GM23338 (cell line): Measurements from ENCODE around the gene PAPPA. TPM values are rescaled to one million over a fixed set of nuclear protein-coding genes. Genes with fewer than 3 reads are reported as not detected.

Experiments
- ATAC-seq: fragments of 200-7000 bp; cut with Tn5 transposase; 3 replicates; pipeline ENCODE4 v1.9.1; 2020
- DNase-seq: peaks from one replicate; pipeline ENCODE4 v3.0.0-alpha.2; 2015; ENCODE audit warnings: low spot score
- H2AFZ ChIP-seq: fragments of 200-600 bp; sonication (generic); 2 replicates; pipeline ENCODE4 v1.8.0; 2016; ENCODE audit warnings: antibody characterized with exemption, mild to moderate bottlenecking, moderate library complexity
- H3F3A ChIP-seq: fragments of 200-600 bp; sonication (generic); replicated peaks from 2 replicates; pipeline ENCODE4 v1.8.0; 2017; ENCODE audit warnings: antibody characterized with exemption, mixed run types, low read depth
- H3K27ac ChIP-seq: fragments of 200-600 bp; sonication (generic); 2 replicates; pipeline ENCODE4 v1.6.1; 2016; ENCODE audit warnings: low read depth
- H3K27me3 ChIP-seq: fragments of 200-600 bp; sonication (generic); 2 replicates; pipeline ENCODE4 v1.8.0; 2016; ENCODE audit warnings: mild to moderate bottlenecking, mixed run types, moderate library complexity; ENCODE audit not compliant: insufficient read depth
- H3K36me3 ChIP-seq: fragments of 200-600 bp; sonication (generic); 2 replicates; pipeline ENCODE4 v1.8.0; 2016; ENCODE audit warnings: mild to moderate bottlenecking; ENCODE audit not compliant: insufficient read depth
- H3K4me1 ChIP-seq: fragments of 200-600 bp; sonication (generic); 2 replicates; pipeline ENCODE4 v1.8.0; 2016; ENCODE audit warnings: mild to moderate bottlenecking, moderate library complexity; ENCODE audit not compliant: insufficient read depth
- H3K4me2 ChIP-seq: fragments of 200-600 bp; sonication (generic); 2 replicates; pipeline ENCODE4 v1.7.1; 2017; ENCODE audit warnings: mixed run types
- H3K4me3 ChIP-seq: fragments of 200-600 bp; sonication (generic); 2 replicates; pipeline ENCODE4 v1.6.1; 2016; ENCODE audit warnings: mixed run types
- H3K79me2 ChIP-seq: fragments of 200-600 bp; sonication (generic); replicated peaks from 2 replicates; pipeline ENCODE4 v1.8.0; 2017; ENCODE audit warnings: mild to moderate bottlenecking; ENCODE audit not compliant: insufficient read depth
- H3K9me2 ChIP-seq: fragments of 200-600 bp; sonication (generic); 2 replicates; pipeline ENCODE4 v1.8.0; 2017; ENCODE audit not compliant: insufficient read depth
- H4K20me1 ChIP-seq: fragments of 200-600 bp; sonication (generic); replicated peaks from 2 replicates; pipeline ENCODE4 v1.8.0; 2017; ENCODE audit warnings: mild to moderate bottlenecking; ENCODE audit not compliant: insufficient read depth
- H3K27ac Mint-ChIP-seq: 2 replicates; pipeline ENCODE4 v1.8.0; 2020; ENCODE audit warnings: inconsistent platforms, mild to moderate bottlenecking, moderate library complexity, mixed read lengths
- H3K27me3 Mint-ChIP-seq: 3 replicates; pipeline ENCODE4 v1.8.0; 2022; ENCODE audit warnings: low read depth, mild to moderate bottlenecking, moderate library complexity, mixed read lengths, inconsistent platforms; ENCODE audit not compliant: insufficient read depth, poor library complexity
- H3K36me3 Mint-ChIP-seq: 3 replicates; pipeline ENCODE4 v1.8.0; 2021; ENCODE audit warnings: low read depth, mild to moderate bottlenecking, inconsistent platforms, moderate library complexity, mixed read lengths
- H3K4me1 Mint-ChIP-seq: 3 replicates; pipeline ENCODE4 v1.8.0; 2020; ENCODE audit warnings: mild to moderate bottlenecking, inconsistent platforms, mixed read lengths
- H3K4me3 Mint-ChIP-seq: 3 replicates; pipeline ENCODE4 v1.8.0; 2021; ENCODE audit warnings: moderate library complexity, mild to moderate bottlenecking, inconsistent platforms, mixed read lengths
- H3K9me3 Mint-ChIP-seq: 3 replicates; pipeline ENCODE4 v1.8.0; 2020; ENCODE audit warnings: moderate library complexity, mild to moderate bottlenecking, inconsistent platforms, mixed read lengths
- CREB1 ChIP-seq: fragments of 250-450 bp; sonication (Bioruptor Pico); IDR thresholded peaks from 2 replicates; pipeline ENCODE4 v1.5.0; 2020; ENCODE audit warnings: low read depth, mild to moderate bottlenecking, moderate library complexity
- EZH2 ChIP-seq: fragments of 200-600 bp; sonication (generic); IDR thresholded peaks from one replicate; pipeline ENCODE4 v1.8.0; 2017; ENCODE audit warnings: antibody characterized with exemption, mild to moderate bottlenecking, low read depth; ENCODE audit not compliant: unreplicated experiment
- JUNB ChIP-seq: IDR thresholded peaks from one replicate; pipeline ENCODE4 v1.6.1; 2016; ENCODE audit warnings: antibody characterized with exemption; ENCODE audit not compliant: unreplicated experiment
- NANOG ChIP-seq: IDR thresholded peaks from 2 replicates; pipeline ENCODE4 v1.6.1; 2016; ENCODE audit warnings: antibody characterized with exemption, borderline replicate concordance
- ZNF331 ChIP-seq: fragments of 250-450 bp; sonication (Bioruptor Pico); IDR thresholded peaks from 2 replicates; pipeline ENCODE4 v1.5.0; 2020; ENCODE audit warnings: low read depth, mild to moderate bottlenecking, moderate library complexity
- polyA plus RNA-seq: library from polyadenylated mRNA; unstranded; fragments of >200 nt; fragmentation: Nextera tagmentation; extraction: Ambion mirVana; gene quantifications from 2 replicates; pipeline ENCODE4 v1.2.1, GENCODE V29; 2016
- total RNA-seq: library from RNA; depleted of rRNA; stranded (reverse); fragments of >200 nt; shearing (Covaris generic); gene quantifications from 2 replicates; pipeline ENCODE4 v1.2.3, GENCODE V29; 2014
- TF ChIP-seq, protein P1 (sequence below): IDR thresholded peaks from 2 replicates; pipeline ENCODE4 v1.6.1; 2016; ENCODE audit warnings: antibody characterized with exemption
- TF ChIP-seq, protein P2 (sequence below): fragments of 250-450 bp; sonication (Bioruptor Pico); IDR thresholded peaks from 2 replicates; pipeline ENCODE4 v1.5.0; 2020; ENCODE audit warnings: mild to moderate bottlenecking, moderate library complexity
- TF ChIP-seq, protein P3 (sequence below), 2 experiments: fragments of 200-600 bp in 1 of 2; sonication (generic) in 1 of 2; conservative IDR thresholded peaks; 2 replicates each; pipeline versions ENCODE4 v1.5.1 to v1.6.1; 2016 to 2017; ENCODE audit warnings: antibody characterized with exemption in 2 of 2, low read depth in 2 of 2, mild to moderate bottlenecking in 2 of 2, moderate library complexity in 1 of 2

Gene PAPPA
- total and polyA plus RNA-seq, 2 experiments from 2014 or later = 0.38 to 0.66 TPM

DNA sequence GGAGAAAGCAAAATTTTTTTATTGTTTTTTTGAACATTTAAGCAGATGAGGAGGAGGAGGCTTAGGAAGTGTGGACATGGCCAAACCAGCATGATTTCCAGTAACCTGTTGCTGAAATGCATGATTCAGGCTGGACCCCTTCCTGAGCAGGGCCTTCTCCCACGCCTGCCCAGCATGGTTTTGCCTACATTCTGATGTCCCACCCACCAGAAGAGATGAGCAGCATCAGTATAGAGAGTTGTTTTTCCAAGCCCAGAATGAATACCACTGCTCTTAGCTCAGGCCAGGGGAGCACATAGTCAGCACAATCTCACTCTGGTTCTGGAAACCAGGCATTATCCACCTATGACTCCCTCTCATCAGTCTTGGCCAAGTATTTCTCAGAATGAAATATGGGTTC, 90.1 kb downstream of the PAPPA start:
- no peaks in the 10 kb centered on the region for H3K4me1 Mint-ChIP-seq
- H3K9me3 Mint-ChIP-seq = no peaks in the 10 kb centered on the region
- no peaks in the 10 kb centered on the region for H3K36me3 Mint-ChIP-seq
- TF ChIP-seq, protein P1, sequence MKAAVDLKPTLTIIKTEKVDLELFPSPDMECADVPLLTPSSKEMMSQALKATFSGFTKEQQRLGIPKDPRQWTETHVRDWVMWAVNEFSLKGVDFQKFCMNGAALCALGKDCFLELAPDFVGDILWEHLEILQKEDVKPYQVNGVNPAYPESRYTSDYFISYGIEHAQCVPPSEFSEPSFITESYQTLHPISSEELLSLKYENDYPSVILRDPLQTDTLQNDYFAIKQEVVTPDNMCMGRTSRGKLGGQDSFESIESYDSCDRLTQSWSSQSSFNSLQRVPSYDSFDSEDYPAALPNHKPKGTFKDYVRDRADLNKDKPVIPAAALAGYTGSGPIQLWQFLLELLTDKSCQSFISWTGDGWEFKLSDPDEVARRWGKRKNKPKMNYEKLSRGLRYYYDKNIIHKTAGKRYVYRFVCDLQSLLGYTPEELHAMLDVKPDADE = no peak
- TF ChIP-seq JUNB = no peak
- TF ChIP-seq EZH2 = no peak
- TF ChIP-seq, protein P2, sequence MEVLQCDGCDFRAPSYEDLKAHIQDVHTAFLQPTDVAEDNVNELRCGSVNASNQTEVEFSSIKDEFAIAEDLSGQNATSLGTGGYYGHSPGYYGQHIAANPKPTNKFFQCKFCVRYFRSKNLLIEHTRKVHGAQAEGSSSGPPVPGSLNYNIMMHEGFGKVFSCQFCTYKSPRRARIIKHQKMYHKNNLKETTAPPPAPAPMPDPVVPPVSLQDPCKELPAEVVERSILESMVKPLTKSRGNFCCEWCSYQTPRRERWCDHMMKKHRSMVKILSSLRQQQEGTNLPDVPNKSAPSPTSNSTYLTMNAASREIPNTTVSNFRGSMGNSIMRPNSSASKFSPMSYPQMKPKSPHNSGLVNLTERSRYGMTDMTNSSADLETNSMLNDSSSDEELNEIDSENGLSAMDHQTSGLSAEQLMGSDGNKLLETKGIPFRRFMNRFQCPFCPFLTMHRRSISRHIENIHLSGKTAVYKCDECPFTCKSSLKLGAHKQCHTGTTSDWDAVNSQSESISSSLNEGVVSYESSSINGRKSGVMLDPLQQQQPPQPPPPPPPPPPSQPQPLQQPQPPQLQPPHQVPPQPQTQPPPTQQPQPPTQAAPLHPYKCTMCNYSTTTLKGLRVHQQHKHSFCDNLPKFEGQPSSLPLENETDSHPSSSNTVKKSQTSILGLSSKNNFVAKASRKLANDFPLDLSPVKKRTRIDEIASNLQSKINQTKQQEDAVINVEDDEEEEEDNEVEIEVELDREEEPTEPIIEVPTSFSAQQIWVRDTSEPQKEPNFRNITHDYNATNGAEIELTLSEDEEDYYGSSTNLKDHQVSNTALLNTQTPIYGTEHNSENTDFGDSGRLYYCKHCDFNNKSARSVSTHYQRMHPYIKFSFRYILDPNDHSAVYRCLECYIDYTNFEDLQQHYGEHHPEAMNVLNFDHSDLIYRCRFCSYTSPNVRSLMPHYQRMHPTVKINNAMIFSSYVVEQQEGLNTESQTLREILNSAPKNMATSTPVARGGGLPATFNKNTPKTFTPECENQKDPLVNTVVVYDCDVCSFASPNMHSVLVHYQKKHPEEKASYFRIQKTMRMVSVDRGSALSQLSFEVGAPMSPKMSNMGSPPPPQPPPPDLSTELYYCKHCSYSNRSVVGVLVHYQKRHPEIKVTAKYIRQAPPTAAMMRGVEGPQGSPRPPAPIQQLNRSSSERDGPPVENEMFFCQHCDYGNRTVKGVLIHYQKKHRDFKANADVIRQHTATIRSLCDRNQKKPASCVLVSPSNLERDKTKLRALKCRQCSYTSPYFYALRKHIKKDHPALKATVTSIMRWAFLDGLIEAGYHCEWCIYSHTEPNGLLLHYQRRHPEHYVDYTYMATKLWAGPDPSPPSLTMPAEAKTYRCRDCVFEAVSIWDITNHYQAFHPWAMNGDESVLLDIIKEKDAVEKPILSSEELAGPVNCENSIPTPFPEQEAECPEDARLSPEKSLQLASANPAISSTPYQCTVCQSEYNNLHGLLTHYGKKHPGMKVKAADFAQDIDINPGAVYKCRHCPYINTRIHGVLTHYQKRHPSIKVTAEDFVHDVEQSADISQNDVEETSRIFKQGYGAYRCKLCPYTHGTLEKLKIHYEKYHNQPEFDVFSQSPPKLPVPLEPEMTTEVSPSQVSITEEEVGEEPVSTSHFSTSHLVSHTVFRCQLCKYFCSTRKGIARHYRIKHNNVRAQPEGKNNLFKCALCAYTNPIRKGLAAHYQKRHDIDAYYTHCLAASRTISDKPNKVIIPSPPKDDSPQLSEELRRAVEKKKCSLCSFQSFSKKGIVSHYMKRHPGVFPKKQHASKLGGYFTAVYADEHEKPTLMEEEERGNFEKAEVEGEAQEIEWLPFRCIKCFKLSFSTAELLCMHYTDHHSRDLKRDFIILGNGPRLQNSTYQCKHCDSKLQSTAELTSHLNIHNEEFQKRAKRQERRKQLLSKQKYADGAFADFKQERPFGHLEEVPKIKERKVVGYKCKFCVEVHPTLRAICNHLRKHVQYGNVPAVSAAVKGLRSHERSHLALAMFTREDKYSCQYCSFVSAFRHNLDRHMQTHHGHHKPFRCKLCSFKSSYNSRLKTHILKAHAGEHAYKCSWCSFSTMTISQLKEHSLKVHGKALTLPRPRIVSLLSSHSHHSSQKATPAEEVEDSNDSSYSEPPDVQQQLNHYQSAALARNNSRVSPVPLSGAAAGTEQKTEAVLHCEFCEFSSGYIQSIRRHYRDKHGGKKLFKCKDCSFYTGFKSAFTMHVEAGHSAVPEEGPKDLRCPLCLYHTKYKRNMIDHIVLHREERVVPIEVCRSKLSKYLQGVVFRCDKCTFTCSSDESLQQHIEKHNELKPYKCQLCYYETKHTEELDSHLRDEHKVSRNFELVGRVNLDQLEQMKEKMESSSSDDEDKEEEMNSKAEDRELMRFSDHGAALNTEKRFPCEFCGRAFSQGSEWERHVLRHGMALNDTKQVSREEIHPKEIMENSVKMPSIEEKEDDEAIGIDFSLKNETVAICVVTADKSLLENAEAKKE (CRISPR knock-in tag) = no peak
- no peaks in the 10 kb centered on the region for H3F3A ChIP-seq
- no peak overlapping the region for H3K27ac Mint-ChIP-seq
- H3K4me2 ChIP-seq = no peak overlapping the region
- H3K36me3 ChIP-seq = no peaks in the 10 kb centered on the region
- no peak for DNase-seq
- ATAC-seq = no peak
- H3K27me3 ChIP-seq = no peaks in the 10 kb centered on the region
- no peaks in the 10 kb centered on the region for H4K20me1 ChIP-seq
- H3K4me3 Mint-ChIP-seq = no peak overlapping the region
- H3K4me1 ChIP-seq = no peaks in the 10 kb centered on the region
- H3K27me3 Mint-ChIP-seq = no peaks in the 10 kb centered on the region
- no peaks in the 10 kb centered on the region for H3K79me2 ChIP-seq
- no peak overlapping the region for H3K4me3 ChIP-seq
- H2AFZ ChIP-seq = no peak overlapping the region
- no peaks in the 10 kb centered on the region for H3K9me2 ChIP-seq
- no peak overlapping the region for H3K27ac ChIP-seq

DNA sequence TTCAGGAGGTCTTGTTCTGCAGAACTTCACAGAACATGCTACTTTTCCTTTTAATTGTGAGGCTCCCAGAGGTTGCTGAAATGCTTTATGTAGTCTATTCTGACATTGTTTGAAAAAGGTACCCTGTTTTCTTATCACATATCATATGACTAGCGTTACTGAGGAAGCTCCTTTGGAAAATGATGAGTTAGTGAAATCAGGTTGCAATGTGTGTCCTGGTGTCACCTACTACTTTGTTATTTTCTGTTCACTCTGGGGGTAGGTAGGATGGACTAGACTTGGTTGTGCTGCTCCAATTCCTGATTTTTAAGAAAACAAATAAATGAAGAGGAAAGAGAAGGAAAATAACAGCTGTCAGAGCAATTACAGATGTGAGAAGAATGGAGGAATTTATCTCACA, 93.7 kb downstream of the PAPPA start:
- ATAC-seq (no peak), DNase-seq (no peak)
- no peak overlapping the region for H2AFZ ChIP-seq
- Mint-ChIP-seq H3K27me3 (no peaks in the 10 kb centered on the region), H3K27ac (no peak overlapping the region), H3K36me3 (no peaks in the 10 kb centered on the region), H3K4me3 (no peak overlapping the region), H3K4me1 (no peaks in the 10 kb centered on the region), H3K9me3 (no peaks in the 10 kb centered on the region)
- no peaks in the 10 kb centered on the region for H3F3A ChIP-seq
- no peaks in the 10 kb centered on the region for H3K4me1 ChIP-seq
- H3K27me3 ChIP-seq = no peaks in the 10 kb centered on the region
- no peak overlapping the region for H3K27ac ChIP-seq
- H3K4me3 ChIP-seq = no peak overlapping the region
- no peaks in the 10 kb centered on the region for H3K79me2 ChIP-seq
- H3K36me3 ChIP-seq = no peaks in the 10 kb centered on the region
- no peak overlapping the region for H3K4me2 ChIP-seq
- no peaks in the 10 kb centered on the region; the same call in 1 of the 2 replicates for H3K9me2 ChIP-seq
- no peaks in the 10 kb centered on the region for H4K20me1 ChIP-seq
- TF ChIP-seq CREB1 (CRISPR knock-in tag) = no peak
- TF ChIP-seq, protein P1 = no peak
- TF ChIP-seq, protein P3, sequence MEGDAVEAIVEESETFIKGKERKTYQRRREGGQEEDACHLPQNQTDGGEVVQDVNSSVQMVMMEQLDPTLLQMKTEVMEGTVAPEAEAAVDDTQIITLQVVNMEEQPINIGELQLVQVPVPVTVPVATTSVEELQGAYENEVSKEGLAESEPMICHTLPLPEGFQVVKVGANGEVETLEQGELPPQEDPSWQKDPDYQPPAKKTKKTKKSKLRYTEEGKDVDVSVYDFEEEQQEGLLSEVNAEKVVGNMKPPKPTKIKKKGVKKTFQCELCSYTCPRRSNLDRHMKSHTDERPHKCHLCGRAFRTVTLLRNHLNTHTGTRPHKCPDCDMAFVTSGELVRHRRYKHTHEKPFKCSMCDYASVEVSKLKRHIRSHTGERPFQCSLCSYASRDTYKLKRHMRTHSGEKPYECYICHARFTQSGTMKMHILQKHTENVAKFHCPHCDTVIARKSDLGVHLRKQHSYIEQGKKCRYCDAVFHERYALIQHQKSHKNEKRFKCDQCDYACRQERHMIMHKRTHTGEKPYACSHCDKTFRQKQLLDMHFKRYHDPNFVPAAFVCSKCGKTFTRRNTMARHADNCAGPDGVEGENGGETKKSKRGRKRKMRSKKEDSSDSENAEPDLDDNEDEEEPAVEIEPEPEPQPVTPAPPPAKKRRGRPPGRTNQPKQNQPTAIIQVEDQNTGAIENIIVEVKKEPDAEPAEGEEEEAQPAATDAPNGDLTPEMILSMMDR (conservative IDR thresholded peaks at IDR 0.05; ENCODE audit: low read depth in 2 of 2) = no peak
- TF ChIP-seq EZH2 = no peak
- TF ChIP-seq ZNF331 (CRISPR knock-in tag) = no peak
- TF ChIP-seq NANOG = no peak
